Skeletal muscle cell (primary cell): ENCODE data around the gene RABEP1.
"Not testable (repeated sequence)": the region's sequence is repeated elsewhere in the genome, so short reads cannot be mapped to it uniquely, and the experiment has no call there.

Source experiments
- DNase-seq: peaks from one replicate; pipeline ENCODE4 v3.0.0-alpha.2; 2010; ENCODE audit warnings: low read depth
- H3K4me3 ChIP-seq: 2 replicates; pipeline ENCODE4 v1.5.1; 2011; ENCODE audit warnings: low read depth, mild to moderate bottlenecking, control low read depth, low read length, moderate library complexity

Gene RABEP1, protein sequence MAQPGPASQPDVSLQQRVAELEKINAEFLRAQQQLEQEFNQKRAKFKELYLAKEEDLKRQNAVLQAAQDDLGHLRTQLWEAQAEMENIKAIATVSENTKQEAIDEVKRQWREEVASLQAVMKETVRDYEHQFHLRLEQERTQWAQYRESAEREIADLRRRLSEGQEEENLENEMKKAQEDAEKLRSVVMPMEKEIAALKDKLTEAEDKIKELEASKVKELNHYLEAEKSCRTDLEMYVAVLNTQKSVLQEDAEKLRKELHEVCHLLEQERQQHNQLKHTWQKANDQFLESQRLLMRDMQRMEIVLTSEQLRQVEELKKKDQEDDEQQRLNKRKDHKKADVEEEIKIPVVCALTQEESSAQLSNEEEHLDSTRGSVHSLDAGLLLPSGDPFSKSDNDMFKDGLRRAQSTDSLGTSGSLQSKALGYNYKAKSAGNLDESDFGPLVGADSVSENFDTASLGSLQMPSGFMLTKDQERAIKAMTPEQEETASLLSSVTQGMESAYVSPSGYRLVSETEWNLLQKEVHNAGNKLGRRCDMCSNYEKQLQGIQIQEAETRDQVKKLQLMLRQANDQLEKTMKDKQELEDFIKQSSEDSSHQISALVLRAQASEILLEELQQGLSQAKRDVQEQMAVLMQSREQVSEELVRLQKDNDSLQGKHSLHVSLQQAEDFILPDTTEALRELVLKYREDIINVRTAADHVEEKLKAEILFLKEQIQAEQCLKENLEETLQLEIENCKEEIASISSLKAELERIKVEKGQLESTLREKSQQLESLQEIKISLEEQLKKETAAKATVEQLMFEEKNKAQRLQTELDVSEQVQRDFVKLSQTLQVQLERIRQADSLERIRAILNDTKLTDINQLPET

DNA sequence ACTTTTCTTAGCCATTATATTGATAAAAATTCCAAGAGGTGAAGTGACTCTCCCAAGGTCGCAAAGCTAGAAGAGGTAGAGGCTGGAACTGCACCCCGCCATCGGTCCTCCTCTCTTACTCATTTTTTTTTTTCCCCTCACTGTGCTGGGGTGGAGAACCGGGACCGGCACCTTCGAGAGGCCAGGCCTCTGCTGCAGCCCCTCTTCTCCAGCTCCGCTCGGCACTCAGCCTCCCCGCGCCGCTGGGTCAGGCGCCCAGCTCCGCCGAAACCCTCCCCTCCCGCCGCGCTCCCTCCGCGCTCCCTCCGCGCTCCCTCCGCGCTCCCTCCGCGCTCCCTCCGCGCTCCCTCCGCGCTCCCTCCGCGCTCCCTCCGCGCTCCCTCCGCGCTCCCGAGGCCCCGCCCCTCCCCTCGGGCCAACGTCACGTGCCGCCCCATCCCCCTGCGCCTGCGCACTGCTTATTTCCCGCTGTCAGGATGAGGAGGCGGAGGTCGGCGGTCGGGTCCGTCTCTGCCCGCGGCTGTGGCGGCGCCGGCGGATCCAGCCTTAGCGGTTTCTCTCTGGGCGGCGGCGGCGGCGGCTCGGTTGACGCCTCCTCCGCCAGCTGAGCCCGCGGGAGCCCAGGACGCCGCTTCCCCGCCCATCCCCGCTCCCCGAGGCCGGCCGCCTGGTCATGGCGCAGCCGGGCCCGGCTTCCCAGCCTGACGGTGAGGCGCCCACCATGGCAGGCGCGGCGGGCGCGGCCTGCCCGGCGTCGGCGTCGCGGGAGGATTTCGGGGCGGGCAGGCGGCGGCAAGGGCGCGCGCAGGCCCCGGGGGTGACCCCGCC, at the start of gene RABEP1:
Gene RABEP1, plus strand, starts transcription at position 471 of the 828 bp plus-strand sequence. Its CDS starts 203 bp downstream, at position 674.
- DNase-seq = peak; percentile 69
- H3K4me3 ChIP-seq = peak within 1 kb of the TSS; percentile 71

DNA sequence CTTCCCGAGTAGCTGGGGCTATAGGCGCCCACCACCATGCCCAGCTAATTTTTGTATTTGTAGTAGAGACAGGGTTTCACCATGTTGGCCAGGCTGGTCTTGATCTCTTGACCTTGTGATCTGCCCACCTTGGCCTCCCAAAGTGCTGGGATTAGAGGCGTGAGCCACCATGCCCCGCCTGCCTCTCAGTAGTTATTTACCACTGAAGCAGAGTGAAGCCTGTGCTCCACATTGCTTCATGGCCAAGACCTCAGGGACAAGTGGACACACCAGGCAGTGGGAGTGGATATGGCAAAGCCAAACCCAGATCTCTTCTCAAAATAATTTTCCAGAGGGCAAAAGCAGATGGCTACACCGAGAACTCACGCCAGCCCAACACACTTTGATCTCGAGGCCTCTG, 48.6 kb upstream of the RABEP1 start:
- H3K4me3 ChIP-seq = not testable (repeated sequence)

DNA sequence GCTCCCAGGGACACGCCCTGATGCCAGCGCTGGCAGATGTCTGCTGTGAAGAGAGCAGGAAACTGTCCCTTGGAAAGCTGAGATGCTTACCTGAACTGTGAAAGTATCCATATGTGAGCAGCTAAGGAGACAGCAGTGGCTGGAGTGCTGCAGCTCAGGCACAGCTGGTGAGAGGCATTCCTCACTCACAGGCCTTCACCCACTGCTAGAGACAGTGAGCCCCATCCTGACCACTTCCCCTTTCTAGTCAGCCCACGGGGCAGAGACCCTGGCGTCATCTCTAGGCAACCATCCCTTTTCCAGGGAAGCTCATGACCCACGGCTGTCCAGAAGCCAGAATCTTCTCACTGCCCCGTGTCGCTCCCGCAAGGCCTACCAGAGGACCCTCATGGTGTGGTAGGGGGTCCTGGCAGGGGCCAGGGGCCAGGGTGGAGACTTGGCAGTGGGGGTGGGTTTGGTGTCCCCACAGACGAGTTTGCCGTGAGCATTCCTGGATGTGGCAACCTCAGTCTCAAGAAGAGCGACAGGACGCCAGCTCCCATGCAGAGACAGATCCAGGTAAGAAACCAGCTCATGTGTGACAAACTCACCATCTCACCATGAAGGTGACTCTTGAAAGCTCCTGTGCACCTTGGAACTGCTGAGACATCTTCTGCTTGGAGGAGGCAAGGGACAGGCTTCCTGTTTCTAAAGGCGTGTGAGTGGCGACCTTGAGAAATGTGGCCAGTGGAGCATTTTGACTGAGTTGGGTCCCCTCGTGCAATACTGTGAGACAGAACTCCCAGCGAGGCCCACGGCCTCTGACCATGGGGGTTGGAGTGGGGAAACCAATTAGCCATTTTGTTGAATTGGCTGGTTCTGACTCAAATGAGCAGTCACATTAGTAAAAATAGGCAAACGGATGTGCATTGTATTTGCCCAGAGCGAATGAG, 47.2 kb upstream of the RABEP1 start, which contains the start of gene SCIMP:
Gene SCIMP, minus strand, starts transcription at position 216 of the 932 bp plus-strand sequence. Its CDS starts 105 bp downstream, at position 111.
- DNase-seq = no peak

More for the DNA sequence above, 48.6 kb upstream of the RABEP1 start:
- DNase-seq = not testable (repeated sequence)

DNA sequence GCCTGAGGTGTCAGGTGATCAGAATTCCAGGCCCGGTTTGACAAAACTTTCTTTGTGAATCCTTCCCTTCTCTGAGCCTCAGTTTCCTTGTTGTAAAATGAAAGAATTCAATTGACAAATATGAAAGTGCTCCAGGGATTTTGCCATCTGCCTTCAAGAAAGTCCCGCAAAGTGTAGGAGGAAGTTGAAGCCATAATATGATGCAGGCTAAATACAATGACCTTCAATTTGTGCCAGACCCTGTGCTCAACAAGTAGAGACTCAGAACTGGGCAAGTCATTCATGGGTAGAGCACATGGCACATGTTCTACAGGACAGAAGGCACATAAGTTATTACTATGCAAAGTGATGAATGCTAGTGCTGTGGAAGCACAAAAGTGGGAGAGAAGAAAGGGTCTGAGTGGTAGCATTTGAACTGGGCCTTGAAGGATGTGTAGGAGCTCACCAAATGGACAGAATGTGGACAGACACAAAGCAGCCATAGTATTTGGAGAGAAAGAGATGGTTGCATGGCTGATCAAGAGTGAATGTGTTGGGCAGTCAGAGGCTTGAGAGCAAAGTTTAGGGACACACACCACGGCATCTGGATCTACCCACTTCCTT, 45.0 kb upstream of the RABEP1 start:
- no peak for DNase-seq
- H3K4me3 ChIP-seq = no peak overlapping the region

More for the DNA sequence above, 47.2 kb upstream of the RABEP1 start, which contains the start of gene SCIMP:
- H3K4me3 ChIP-seq = no peak within 1 kb of the TSS

DNA sequence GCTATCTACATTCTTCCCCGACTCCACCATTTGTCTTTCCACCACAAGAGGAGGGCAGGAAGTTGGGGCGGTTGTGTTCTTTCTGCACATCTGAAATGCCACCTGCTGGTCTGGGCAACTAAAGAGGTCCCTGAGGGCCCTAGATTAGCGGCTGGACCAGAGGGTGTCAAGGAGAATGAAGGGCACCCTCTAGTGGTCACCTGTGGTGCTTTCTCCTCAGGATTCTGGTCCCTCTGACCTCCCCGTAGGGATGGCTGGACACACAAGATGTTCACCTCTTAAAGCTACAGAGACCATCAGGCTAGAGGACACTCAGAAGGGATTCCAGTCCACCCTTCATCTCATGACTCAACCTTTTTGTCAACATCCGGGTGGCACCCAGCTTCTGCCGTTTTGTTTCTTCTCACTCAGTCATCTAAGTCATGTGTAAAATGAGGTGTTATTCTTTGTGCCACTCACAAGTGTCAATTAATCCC, 44.5 kb upstream of the RABEP1 start:
- H3K4me3 ChIP-seq = no peak overlapping the region
- peak; percentile 5 for DNase-seq

DNA sequence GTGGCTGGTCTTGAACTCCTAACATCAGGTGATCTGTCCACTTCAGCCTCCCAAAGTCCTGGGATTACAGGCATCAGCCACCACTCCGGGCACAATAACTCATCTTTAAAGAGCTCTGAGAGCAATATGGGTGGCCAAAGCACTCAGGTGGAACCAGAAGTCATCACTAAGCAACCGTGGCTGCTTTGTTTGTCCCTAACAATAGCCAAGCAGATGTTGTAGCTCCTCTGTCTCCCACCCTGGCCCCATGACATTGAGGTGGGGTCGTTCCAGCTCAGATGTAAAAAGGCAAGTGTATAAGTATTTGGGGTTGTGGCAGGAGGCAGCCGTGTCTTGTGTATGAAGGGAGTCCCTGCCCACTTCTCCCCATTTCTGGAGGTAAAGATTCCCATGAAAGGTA, 43.8 kb upstream of the RABEP1 start:
- no peak for DNase-seq
- H3K4me3 ChIP-seq = no peak overlapping the region

DNA sequence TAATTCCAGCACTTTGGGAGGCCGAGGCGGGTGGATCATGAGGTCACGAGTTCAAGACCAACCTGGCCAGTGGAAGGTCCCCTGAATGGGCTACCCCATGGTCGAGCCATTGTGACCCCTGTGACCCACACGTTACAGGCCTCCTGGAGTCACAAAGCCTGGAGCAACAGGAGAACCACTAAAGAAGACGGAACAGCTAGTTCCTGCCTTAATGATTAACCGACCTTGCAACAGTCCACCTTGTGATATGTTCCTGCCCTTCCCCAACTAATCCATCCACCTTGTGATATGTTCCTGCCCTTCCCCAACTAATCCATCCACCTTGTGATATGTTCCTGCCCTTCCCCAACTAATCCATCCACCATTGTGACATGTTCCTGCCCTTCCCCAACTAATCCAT, 42.3 kb upstream of the RABEP1 start:
- not testable (repeated sequence) for H3K4me3 ChIP-seq, DNase-seq

DNA sequence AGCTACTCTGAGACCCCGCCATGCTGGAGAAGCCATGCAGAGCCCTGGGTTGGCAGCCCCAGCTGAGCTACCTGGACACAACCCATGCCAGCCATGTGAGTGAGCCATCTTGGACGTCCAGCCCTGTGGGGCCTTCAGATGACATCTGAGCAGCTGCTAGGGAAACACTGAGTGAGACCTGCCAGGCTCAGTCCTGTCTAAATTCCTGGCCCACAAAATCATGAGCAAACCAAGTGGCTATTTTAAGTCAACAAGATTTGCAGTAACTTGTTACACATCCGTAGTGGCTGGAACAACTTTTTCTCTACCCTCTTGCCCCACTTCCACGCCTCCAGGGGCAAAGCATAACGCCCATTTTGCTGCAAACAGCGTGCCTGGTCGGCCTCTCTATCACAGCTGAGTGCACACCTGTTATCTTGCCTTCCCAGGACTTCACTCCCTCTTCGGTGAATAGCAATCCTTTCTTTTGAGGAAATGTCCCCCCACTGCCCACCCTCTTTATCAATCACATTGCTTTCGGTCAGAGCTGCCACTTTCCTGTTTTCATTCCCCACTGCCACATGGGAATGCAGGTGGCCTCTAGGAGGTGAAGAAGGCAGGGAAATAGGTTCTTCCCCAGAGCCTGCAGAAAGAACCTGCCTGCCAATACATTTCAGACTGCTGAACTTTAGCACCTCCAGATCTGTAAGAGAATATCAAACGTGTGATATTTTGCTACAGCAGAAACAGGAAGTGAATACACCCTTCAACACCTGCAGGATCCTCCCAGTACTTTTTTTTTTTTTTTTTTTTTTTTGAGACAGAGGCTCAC, 40.0 kb upstream of the RABEP1 start:
- DNase-seq = no peak

DNA sequence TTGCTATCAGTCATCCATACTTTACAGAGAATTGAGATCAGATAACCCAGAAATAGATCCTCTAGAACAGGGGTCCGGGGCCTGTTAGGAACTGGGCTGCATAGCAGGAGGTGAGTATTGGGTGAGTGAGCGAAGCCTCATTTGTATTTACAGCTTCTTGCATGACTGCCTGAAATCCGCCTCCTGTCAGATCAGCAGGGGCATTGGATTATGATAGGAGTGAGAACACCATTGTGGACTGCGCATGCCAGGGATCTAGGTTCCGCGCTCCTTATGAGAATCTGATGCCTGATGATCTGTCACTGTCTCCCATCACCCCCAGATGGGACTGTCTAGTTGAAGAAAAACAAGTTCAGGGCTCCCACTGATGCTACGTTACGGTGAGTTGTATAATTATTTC, 34.5 kb upstream of the RABEP1 start:
- no peak overlapping the region for H3K4me3 ChIP-seq
- no peak for DNase-seq

More for the DNA sequence above, 40.0 kb upstream of the RABEP1 start:
- no peak overlapping the region for H3K4me3 ChIP-seq

DNA sequence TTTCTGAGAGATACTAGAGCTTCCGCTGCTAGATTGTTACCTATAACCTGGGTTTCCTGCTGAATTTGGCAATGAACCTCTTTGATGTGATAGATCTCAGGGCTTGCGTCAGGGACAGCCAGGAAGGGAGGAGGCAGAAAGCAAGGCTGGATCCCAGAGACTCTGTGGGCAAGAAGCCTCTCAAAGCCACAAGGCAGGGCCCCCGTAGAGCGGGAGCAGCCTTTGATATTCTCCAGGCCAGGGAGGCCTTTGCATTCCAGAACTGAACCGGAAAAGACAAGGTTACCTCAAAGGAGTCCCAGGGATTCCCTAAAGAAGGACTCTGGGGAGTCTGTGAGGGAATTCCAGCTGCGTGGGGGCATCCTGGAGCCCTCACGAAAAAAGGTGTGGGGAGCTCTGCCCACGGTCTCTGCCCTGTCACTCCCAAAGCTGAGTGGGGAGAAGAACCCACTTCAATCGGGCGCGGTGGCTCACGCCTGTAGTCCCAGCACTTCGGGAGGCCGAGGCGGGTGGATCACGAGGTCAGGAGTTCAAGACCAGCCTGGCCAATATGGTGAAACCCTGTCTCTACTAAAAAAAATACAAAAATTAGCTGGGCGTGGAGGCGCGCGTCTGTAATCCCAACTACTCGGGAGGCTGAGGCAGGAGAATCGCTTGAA, 33.1 kb upstream of the RABEP1 start:
- H3K4me3 ChIP-seq = no peak overlapping the region
- DNase-seq = no peak

DNA sequence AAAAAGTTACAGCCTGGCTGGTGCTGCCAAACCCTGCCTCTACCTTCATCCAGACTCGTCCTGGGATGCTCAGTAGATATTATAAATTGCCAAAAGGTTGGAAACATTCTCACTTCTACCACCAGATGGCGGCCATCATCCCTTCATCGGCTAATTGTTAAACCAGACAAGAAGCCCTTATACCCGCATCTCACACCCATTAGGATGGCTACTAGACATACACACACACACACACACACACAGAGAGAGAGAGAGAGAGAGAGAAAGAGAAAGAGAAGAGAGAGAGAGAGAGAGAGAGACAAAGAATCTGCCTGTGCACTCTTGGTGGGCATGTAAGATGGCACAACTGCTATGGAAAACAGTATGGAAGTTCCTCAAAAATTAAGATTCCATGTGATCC, 32.5 kb upstream of the RABEP1 start:
- H3K4me3 ChIP-seq = no peak overlapping the region
- peak; percentile 36 for DNase-seq

DNA sequence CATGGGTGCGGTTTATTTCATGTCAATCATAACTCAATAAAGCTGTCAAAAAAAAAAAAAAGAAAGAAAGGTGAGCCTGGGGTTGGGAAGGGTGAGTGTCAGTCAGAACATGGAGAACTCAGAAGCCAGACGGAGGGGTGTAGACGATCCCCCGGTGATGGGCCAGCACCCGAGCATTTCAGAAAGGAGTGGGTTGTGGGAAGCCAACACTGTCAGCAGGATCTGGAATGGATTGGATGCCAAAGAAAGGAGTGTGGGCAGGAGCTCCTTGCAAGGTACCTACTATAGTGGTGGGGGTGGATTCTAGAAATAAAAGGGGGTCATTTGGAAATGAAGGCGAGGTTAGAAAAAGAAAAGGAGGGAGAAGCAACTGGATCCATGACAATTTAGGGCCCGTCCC, 27.7 kb upstream of the RABEP1 start:
- no peak overlapping the region for H3K4me3 ChIP-seq
- no peak for DNase-seq

DNA sequence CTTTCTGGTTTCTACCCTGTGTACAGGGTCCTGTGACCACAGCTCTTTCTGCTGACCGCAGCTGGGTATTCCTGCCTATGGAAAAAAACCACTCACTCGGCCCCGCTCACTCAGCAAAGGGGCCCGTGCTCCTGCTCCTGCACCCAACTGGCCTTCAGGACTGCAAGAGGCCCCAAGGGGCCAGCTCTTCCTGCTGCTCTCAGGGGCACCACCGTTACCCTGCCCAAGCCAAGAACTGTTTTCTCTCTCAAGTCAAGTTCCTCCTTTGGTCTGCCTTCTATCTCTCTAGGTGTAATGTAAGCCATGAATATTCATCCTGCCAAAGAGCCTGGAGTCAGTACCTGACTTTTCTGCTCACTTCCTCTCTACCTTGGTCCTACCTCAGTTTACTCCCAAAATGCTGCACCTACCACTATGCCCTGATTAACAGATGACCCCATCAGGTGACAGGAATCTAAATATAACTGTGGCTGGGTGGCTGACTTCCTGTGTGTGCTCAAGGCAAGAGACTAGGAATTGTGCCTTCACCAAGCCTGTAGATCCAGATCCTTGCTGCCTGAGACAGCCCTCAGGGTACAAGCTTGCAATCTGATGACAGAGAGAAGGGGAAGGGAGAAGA, 27.1 kb upstream of the RABEP1 start:
- H3K4me3 ChIP-seq = no peak overlapping the region
- no peak for DNase-seq

DNA sequence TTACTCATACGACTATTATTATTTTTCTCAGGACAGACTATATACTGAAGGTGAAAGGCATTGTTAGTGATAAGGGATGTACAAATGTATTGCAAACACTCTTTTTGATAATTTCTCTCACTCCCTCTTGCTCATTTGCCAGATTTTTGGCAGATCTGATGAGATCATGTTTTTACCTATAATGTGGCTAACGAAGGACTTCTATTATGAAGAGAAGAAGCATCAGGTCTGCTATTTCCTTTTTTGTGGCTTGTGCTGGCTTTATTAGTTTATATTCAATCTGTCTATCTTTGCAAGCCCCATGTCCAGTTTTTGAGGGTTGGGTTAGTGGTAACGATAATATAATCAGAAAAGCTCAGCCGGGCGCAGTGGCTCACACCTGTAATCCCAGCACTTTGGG, 25.0 kb upstream of the RABEP1 start:
- no peak for DNase-seq
- H3K4me3 ChIP-seq = no peak overlapping the region

DNA sequence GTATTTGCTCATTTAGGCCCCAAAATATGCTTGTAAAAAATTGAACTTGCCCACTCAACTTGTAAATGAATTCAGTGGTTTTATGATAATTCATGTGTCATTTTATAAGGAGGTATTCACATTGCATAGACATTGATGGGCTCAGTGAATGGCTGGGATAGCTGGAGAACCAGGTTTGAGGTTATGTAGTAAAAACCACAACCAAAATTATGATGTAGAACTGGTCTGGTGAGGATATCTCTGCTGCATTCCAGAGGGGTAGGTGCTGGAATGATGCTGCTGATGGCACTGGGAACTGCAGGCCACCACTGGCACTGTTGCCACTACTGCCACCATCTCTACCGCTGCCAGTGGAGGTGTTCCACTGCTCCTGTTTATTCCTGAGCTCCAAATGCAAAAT, 21.5 kb upstream of the RABEP1 start:
- DNase-seq = no peak

DNA sequence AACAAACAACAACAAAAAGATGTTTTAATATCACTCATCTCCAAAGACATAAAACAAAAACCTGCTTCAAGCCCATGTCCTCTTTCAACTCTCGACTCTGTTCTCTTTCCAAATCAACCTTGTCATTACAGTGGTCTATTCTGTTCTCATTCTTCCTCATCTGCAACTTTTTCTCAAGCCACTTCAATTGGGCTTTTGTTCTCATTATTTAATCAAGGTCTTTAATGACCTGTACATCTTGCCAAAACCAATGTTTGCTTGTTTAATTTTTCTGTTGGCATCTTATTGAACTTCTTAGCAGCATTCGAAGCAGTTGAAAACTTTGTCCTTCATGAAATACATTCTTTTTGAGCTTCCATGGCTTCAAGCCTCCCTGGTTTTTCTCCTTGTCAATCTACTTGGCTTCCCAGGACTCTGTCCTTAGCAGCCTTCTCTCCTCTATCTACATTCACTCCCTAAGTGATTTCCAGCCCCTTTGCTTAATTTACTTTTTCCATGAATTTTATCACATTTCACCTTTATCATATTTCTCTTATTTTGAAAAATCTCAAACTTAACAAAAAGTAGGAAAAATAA, 19.6 kb upstream of the RABEP1 start:
- H3K4me3 ChIP-seq = no peak overlapping the region

More for the DNA sequence above, 21.5 kb upstream of the RABEP1 start:
- H3K4me3 ChIP-seq = no peak overlapping the region

More for the DNA sequence above, 19.6 kb upstream of the RABEP1 start:
- no peak for DNase-seq
